PC-3 (cell line): Measurements from ENCODE around the gene NBR1. TPM values are rescaled to one million over a fixed set of nuclear protein-coding genes. Genes with fewer than 3 reads are reported as not detected.

Experiments
- ATAC-seq: fragments of 200-7000 bp; cut with Tn5 transposase; 2 replicates; pipeline ENCODE4 v1.9.1; 2020; ENCODE audit warnings: mild to moderate bottlenecking, moderate library complexity
- Bru-seq: library from RNA; stranded (reverse); fragments of 400-500 nt; gene quantifications from one replicate; lab custom pipeline; 2021; lab: Mats Ljungman, UMichigan
- BruChase-seq, 2 experiments: library from RNA; stranded (reverse); fragments of 400-500 nt; gene quantifications; one replicate each; lab custom pipeline; 2021; lab: Mats Ljungman, UMichigan
- BruUV-seq: library from RNA; stranded (reverse); fragments of 400-500 nt; replicated peaks from 2 replicates; lab custom pipeline; 2021; lab: Mats Ljungman, UMichigan
- CTCF ChIA-PET: fragments of 300-600 bp; sonication (Branson Sonifier 250); formaldehyde crosslinking; loops from one replicate; lab custom pipeline; 2022; ENCODE audit warnings: antibody characterized with exemption; lab: Charles Lee
- POLR2A ChIA-PET: fragments of 300-600 bp; sonication (Branson Sonifier 250); formaldehyde crosslinking; loops from one replicate; lab custom pipeline; 2022; ENCODE audit warnings: antibody characterized with exemption; ENCODE audit not compliant: unreplicated experiment; lab: Charles Lee
- DNase-seq: peaks from one replicate; pipeline ENCODE4 v3.0.0-alpha.2; 2015
- H2AFZ ChIP-seq: fragments of 300-600 bp; sonication (generic); 2 replicates; pipeline ENCODE4 v1.6.0; 2016; ENCODE audit warnings: antibody characterized with exemption, low read length
- H3F3A ChIP-seq: fragments of 300-600 bp; sonication (generic); one replicate; pipeline ENCODE4 v1.6.0; 2017; ENCODE audit warnings: antibody characterized with exemption, low read length, control low read depth, mild to moderate bottlenecking; ENCODE audit not compliant: unreplicated experiment
- H3K27ac ChIP-seq: fragments of 300-600 bp; sonication (generic); 2 replicates; pipeline ENCODE4 v1.5.1; 2016; ENCODE audit warnings: mild to moderate bottlenecking, low read length
- H3K27me3 ChIP-seq: fragments of 300-600 bp; sonication (generic); 2 replicates; pipeline ENCODE4 v1.6.1; 2016; ENCODE audit warnings: low read length, mixed read lengths
- H3K36me3 ChIP-seq: fragments of 300-600 bp; sonication (generic); 2 replicates; pipeline ENCODE4 v1.6.1; 2016; ENCODE audit warnings: low read depth, mixed run types, low read length, mixed read lengths
- H3K4me1 ChIP-seq: fragments of 300-600 bp; sonication (generic); 2 replicates; pipeline ENCODE4 v1.5.1; 2016; ENCODE audit warnings: low read length; ENCODE audit not compliant: insufficient read depth
- H3K4me2 ChIP-seq: fragments of 300-600 bp; sonication (generic); 2 replicates; pipeline ENCODE4 v1.6.0; 2016; ENCODE audit warnings: low read length
- H3K4me3 ChIP-seq: fragments of 300-600 bp; sonication (generic); 2 replicates; pipeline ENCODE4 v1.5.1; 2016; ENCODE audit warnings: mild to moderate bottlenecking, low read length, mixed read lengths
- H3K79me2 ChIP-seq: fragments of 300-600 bp; sonication (generic); 2 replicates; pipeline ENCODE4 v1.6.1; 2017; ENCODE audit warnings: low read length, mixed read lengths
- H3K9ac ChIP-seq: fragments of 300-600 bp; sonication (generic); 2 replicates; pipeline ENCODE4 v1.6.0; 2016; ENCODE audit warnings: mild to moderate bottlenecking, low read length
- H3K9me2 ChIP-seq: fragments of 300-600 bp; sonication (generic); replicated peaks from 2 replicates; pipeline ENCODE4 v1.6.1; 2016; ENCODE audit warnings: mixed run types, low read length, mixed read lengths
- H3K9me3 ChIP-seq: fragments of 300-600 bp; sonication (generic); 2 replicates; pipeline ENCODE4 v1.6.1; 2016; ENCODE audit warnings: low read length, mixed read lengths
- H4K20me1 ChIP-seq: fragments of 300-600 bp; sonication (generic); 2 replicates; pipeline ENCODE4 v1.6.1; 2016; ENCODE audit warnings: low read length, mixed read lengths
- CTCF ChIP-seq: fragments of 300-600 bp; sonication (generic); conservative IDR thresholded peaks from 2 replicates; pipeline ENCODE4 v1.5.1; 2017; ENCODE audit warnings: antibody characterized with exemption, low read depth, mild to moderate bottlenecking, low read length
- EZH2 ChIP-seq: fragments of 300-600 bp; sonication (generic); IDR thresholded peaks from one replicate; pipeline ENCODE4 v1.6.1; 2017; ENCODE audit warnings: antibody characterized with exemption, mild to moderate bottlenecking, low read length; ENCODE audit not compliant: unreplicated experiment
- EZH2phosphoT487 ChIP-seq: fragments of 300-600 bp; sonication (generic); IDR thresholded peaks from 2 replicates; pipeline ENCODE4 v1.6.1; 2018; ENCODE audit warnings: mild to moderate bottlenecking, antibody characterized with exemption, low read length, borderline replicate concordance
- intact Hi-C: fragments of 100-400 bp; cut with micrococcal nuclease; formaldehyde crosslinking; loops from 2 replicates; pipeline ENCODE4 v1.9.0; 2023
- long read RNA-seq: library from polyadenylated mRNA; unstranded; transcript quantifications from one replicate; pipeline ENCODE4 v2.0.0, GENCODE V29; 2021; ENCODE audit not compliant: unreplicated experiment
- total RNA-seq: library from RNA; depleted of rRNA; stranded (reverse); fragments of >200 nt; gene quantifications from 2 replicates; pipeline ENCODE4 v1.2.3, GENCODE V29; 2014; rRNA removed

The NBR1 gene
- total RNA-seq (24.1 and 30.0 TPM in 2 replicates), Bru-seq, nascent RNA (percentile 73 among the genes with signal in this experiment), BruChase-seq, experiment 1, labeled RNA remaining after a 6-hour chase (percentile 81 among the genes with signal in this experiment), BruChase-seq, experiment 2, labeled RNA remaining after a 2-hour chase (percentile 79 among the genes with signal in this experiment)
- long read RNA-seq, partial matches to known transcripts, result 70 of 135 reads
- long read RNA-seq, other reads (novel, unspliced or antisense), result 65 of 135 reads

DNA sequence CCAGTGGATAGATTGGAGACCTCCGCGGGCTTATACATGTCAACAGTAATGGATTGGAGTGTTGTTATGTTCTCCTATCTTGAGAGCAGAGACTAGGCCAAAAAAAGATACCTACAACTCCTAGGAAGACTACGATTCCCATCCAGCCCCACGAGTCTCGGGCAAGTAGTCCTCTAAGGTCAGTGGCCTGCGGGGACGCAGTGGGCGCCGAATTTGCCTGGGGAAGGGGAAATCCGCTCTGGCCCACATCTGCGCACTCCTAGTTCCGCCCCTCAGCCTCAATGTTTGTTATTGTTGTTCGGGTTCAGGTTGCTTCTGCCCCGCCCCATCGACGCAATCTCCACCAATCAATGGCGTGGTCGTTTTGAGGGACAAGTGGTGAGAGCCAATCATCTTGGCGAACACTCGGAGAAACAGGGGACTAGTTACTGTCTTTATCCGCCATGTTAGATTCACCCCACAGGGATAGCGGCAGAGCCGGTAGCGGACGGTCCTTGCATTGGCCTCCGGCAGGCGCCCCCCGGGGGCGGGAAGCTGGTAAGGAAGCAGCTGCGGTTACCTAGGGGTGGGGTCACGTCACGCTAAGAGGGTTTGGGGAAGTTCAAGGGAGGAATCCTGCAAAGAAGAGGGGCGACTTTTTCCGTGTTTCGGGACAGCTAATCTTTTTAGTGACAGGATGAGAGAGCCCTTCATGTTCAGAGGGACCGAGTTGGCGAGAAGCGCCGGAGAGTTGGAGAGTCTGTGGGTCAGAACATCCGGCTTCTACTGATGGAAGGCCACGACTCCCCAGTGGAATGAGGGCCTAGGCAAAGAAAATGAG is at the start of gene NBR1:
Gene NBR1, plus strand, starts transcription at position 449 of the 820 bp plus-strand sequence. CDS start 4,586 bp downstream, outside the sequence.
- H3K9me3 ChIP-seq, result no peaks in the 10 kb centered on the region
- peaks cover 11% of the 10 kb centered on the region for H3K4me1 ChIP-seq
- ChIA-PET CTCF (no interaction called here), POLR2A (interaction anchor here (0.6 kb wide), 1 partner anchor 197 kb away, joined by 8 read pairs; no protein-coding TSS in a partner anchor)
- H3K9ac ChIP-seq, result peak within 1 kb of the TSS; percentile 89
- peak within 1 kb of the TSS; percentile 93 for H2AFZ ChIP-seq
- no TSS peak for BruUV-seq
- H3K27me3 ChIP-seq, result no peaks in the 10 kb centered on the region
- intact Hi-C loops, result loop anchor here (1.0 to 2.0 kb wide), 2 partner anchors 46 to 146 kb away; partner anchors contain the start of genes BRCA1 and RND2
- H3K4me2 ChIP-seq, result peak within 1 kb of the TSS; percentile 93
- peaks cover 5% of the 10 kb centered on the region for H3F3A ChIP-seq
- H3K4me3 ChIP-seq, result peak within 1 kb of the TSS; percentile 90
- H3K79me2 ChIP-seq, result peaks cover 43% of the 10 kb centered on the region
- no peaks in the 10 kb centered on the region for H3K9me2 ChIP-seq
- DNase-seq, result peak; percentile 93
- no peaks in the 10 kb centered on the region for H4K20me1 ChIP-seq
- no peaks in the 10 kb centered on the region for H3K36me3 ChIP-seq
- TF ChIP-seq EZH2 (no peak), CTCF (no peak), EZH2phosphoT487 (no peak)
- peak within 1 kb of the TSS; percentile 73 for H3K27ac ChIP-seq
- ATAC-seq, result peak; percentile 77

- Histone ChIP-seq H3K36me3 (no peaks in the 10 kb centered on the region), H4K20me1 (no peaks in the 10 kb centered on the region), H3K9me2 (no peaks in the 10 kb centered on the region), H3K9ac (peak within 1 kb of the TSS; percentile 94), H3F3A (no peaks in the 10 kb centered on the region), H3K4me1 (no peaks in the 10 kb centered on the region; the same call in 1 of the 2 replicates), H3K79me2 (peaks cover 57% of the 10 kb centered on the region), H3K27ac (peak within 1 kb of the TSS; percentile 71), H3K9me3 (no peaks in the 10 kb centered on the region), H2AFZ (peak within 1 kb of the TSS; percentile 83), H3K4me2 (peak within 1 kb of the TSS; percentile 93), H3K27me3 (no peaks in the 10 kb centered on the region), H3K4me3 (peak within 1 kb of the TSS; percentile 83)
- CTCF ChIA-PET, result interaction anchor here (0.6 kb wide), 2 partner anchors 190 to 209 kb away, joined by 7 to 9 read pairs; no protein-coding TSS in a partner anchor
- POLR2A ChIA-PET, result interaction anchor here (0.8 kb wide), 1 partner anchor 44 kb away, joined by 3 read pairs; no protein-coding TSS in a partner anchor
- intact Hi-C loops, result loop anchor here (1.0 to 5.0 kb wide), 2 partner anchors 45 to 103 kb away; partner anchors contain the start of gene VAT1
- ATAC-seq (peak; percentile 98), DNase-seq (peak; percentile 98)
- BruUV-seq, result no TSS peak
- TF ChIP-seq CTCF (no peak), EZH2 (no peak), EZH2phosphoT487 (no peak)
Observed at GRCh38 chr17:43125133-43125966, 45.7 kb upstream of the NBR1 start, which contains the start of gene BRCA1. BRCA1 (minus strand) TSS chr17:43125364; CDS start chr17:43124096, 1,268 bp downstream.
